Measurements from ENCODE around the gene PPP4R3A. TPM values are rescaled to one million over a fixed set of nuclear protein-coding genes. Genes with fewer than 3 reads are reported as not detected.
"Not testable (repeated sequence)": the region's sequence is repeated elsewhere in the genome, so short reads cannot be mapped to it uniquely, and the experiment has no call there.

The PPP4R3A gene
- total RNA-seq, 1 donor from 2014 or later = 119 TPM

DNA sequence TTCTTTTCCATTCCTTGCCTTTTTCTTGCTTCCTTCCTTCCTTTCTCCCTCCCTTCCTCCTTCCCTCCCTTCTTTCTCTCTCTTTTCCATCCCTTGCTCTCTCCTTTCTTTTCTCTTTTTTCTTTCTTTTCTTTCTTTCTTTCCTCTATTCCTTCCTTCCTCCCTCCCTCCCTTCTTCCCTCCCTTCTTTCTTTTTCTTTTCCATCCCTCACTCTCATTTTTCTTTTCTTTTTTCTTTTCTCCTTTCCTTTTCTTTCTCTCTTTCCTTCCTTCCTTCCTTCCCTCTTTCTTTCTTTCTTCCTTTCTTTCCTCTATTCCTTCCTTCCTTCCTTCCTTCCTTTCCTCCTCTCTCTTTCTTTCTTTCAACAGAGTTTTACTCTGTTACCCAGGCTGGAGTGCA is 35.1 kb upstream of the PPP4R3A start:
- TF ChIP-seq, protein P1, sequence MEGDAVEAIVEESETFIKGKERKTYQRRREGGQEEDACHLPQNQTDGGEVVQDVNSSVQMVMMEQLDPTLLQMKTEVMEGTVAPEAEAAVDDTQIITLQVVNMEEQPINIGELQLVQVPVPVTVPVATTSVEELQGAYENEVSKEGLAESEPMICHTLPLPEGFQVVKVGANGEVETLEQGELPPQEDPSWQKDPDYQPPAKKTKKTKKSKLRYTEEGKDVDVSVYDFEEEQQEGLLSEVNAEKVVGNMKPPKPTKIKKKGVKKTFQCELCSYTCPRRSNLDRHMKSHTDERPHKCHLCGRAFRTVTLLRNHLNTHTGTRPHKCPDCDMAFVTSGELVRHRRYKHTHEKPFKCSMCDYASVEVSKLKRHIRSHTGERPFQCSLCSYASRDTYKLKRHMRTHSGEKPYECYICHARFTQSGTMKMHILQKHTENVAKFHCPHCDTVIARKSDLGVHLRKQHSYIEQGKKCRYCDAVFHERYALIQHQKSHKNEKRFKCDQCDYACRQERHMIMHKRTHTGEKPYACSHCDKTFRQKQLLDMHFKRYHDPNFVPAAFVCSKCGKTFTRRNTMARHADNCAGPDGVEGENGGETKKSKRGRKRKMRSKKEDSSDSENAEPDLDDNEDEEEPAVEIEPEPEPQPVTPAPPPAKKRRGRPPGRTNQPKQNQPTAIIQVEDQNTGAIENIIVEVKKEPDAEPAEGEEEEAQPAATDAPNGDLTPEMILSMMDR (IDR thresholded peaks at IDR 0.05; ENCODE audit: insufficient read depth, low read length, severe bottlenecking) = no peak
- no peaks in the 10 kb centered on the region for H3K36me3 ChIP-seq (ENCODE audit: control insufficient read depth, insufficient read depth, low read length)
- no peak for FAIRE-seq
- DNase-seq (ENCODE audit: low read depth) = no peak
- no peak overlapping the region for H3K4me3 ChIP-seq (ENCODE audit: low read depth, low read length)
- no peaks in the 10 kb centered on the region for H3K27me3 ChIP-seq (ENCODE audit: control insufficient read depth, insufficient read depth, low read length)

- no peaks in the 10 kb centered on the region for H3K36me3 ChIP-seq (ENCODE audit: control insufficient read depth, insufficient read depth, low read length)
- no peak for DNase-seq (ENCODE audit: low read depth)
- H3K27me3 ChIP-seq (ENCODE audit: control insufficient read depth, insufficient read depth, low read length) = no peaks in the 10 kb centered on the region
- no peak for FAIRE-seq
- TF ChIP-seq, protein P1 (IDR thresholded peaks at IDR 0.05; ENCODE audit: insufficient read depth, low read length, severe bottlenecking) = no peak
- H3K4me3 ChIP-seq (ENCODE audit: low read depth, low read length) = no peak overlapping the region
Observed at GRCh38 chr14:91536327-91536726, 26.2 kb upstream of the PPP4R3A start.

- H3K27me3 ChIP-seq (ENCODE audit: control insufficient read depth, insufficient read depth, low read length); H3K36me3 ChIP-seq (ENCODE audit: control insufficient read depth, insufficient read depth, low read length); H3K4me3 ChIP-seq (ENCODE audit: low read depth, low read length); DNase-seq (ENCODE audit: low read depth); FAIRE-seq: not testable (repeated sequence)
Observed at GRCh38 chr14:91534059-91534458, 23.9 kb upstream of the PPP4R3A start.

- Histone ChIP-seq H3K36me3 (ENCODE audit: control insufficient read depth, insufficient read depth, low read length) (no peaks in the 10 kb centered on the region), H3K27me3 (ENCODE audit: control insufficient read depth, insufficient read depth, low read length) (no peaks in the 10 kb centered on the region), H3K4me3 (ENCODE audit: low read depth, low read length) (no peak overlapping the region)
- FAIRE-seq (no peak), DNase-seq (ENCODE audit: low read depth) (no peak)
- TF ChIP-seq, protein P1 (IDR thresholded peaks at IDR 0.05; ENCODE audit: insufficient read depth, low read length, severe bottlenecking) = no peak
Observed at GRCh38 chr14:91533623-91534022, 23.5 kb upstream of the PPP4R3A start.

GRCh38 chr14:91523972-91524371 is 13.9 kb upstream of the PPP4R3A start:
- Histone ChIP-seq H3K36me3 (ENCODE audit: control insufficient read depth, insufficient read depth, low read length) (no peaks in the 10 kb centered on the region), H3K27me3 (ENCODE audit: control insufficient read depth, insufficient read depth, low read length) (no peaks in the 10 kb centered on the region), H3K4me3 (ENCODE audit: low read depth, low read length) (no peak overlapping the region)
- DNase-seq (ENCODE audit: low read depth) (no peak), FAIRE-seq (no peak)
- TF ChIP-seq, protein P1 (IDR thresholded peaks at IDR 0.05; ENCODE audit: insufficient read depth, low read length, severe bottlenecking) = no peak

- no peak for FAIRE-seq
- Histone ChIP-seq H3K27me3 (ENCODE audit: control insufficient read depth, insufficient read depth, low read length) (no peaks in the 10 kb centered on the region), H3K36me3 (ENCODE audit: control insufficient read depth, insufficient read depth, low read length) (no peaks in the 10 kb centered on the region), H3K4me3 (ENCODE audit: low read depth, low read length) (no peak overlapping the region)
- TF ChIP-seq, protein P1 (IDR thresholded peaks at IDR 0.05; ENCODE audit: insufficient read depth, low read length, severe bottlenecking) = no peak
- no peak for DNase-seq (ENCODE audit: low read depth)
Observed at GRCh38 chr14:91521061-91521640, 11.0 kb upstream of the PPP4R3A start.

Measured in bronchial epithelial cell (primary cell).